Measurements from ENCODE around the gene FOXL1. TPM values are rescaled to one million over a fixed set of nuclear protein-coding genes. Genes with fewer than 3 reads are reported as not detected.

The FOXL1 gene
- total RNA-seq, 1 experiment from 2014 or later = 1.5 TPM

GRCh38 chr16:86566966-86567700, 11.2 kb upstream of the FOXL1 start:
- in situ Hi-C loops (cut with HindIII; ENCODE audit: low sequenced_read_pairs) = no loop called here
- DNase-seq (ENCODE audit: low spot score) = no peak

DNA sequence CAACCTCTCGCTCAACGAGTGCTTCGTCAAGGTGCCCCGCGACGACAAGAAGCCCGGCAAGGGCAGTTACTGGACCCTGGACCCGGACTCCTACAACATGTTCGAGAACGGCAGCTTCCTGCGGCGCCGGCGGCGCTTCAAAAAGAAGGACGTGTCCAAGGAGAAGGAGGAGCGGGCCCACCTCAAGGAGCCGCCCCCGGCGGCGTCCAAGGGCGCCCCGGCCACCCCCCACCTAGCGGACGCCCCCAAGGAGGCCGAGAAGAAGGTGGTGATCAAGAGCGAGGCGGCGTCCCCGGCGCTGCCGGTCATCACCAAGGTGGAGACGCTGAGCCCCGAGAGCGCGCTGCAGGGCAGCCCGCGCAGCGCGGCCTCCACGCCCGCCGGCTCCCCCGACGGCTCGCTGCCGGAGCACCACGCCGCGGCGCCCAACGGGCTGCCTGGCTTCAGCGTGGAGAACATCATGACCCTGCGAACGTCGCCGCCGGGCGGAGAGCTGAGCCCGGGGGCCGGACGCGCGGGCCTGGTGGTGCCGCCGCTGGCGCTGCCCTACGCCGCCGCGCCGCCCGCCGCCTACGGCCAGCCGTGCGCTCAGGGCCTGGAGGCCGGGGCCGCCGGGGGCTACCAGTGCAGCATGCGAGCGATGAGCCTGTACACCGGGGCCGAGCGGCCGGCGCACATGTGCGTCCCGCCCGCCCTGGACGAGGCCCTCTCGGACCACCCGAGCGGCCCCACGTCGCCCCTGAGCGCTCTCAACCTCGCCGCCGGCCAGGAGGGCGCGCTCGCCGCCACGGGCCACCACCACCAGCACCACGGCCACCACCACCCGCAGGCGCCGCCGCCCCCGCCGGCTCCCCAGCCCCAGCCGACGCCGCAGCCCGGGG, 10.4 kb upstream of the FOXL1 start:
- in situ Hi-C loops (cut with HindIII; ENCODE audit: low sequenced_read_pairs) = no loop called here
- no peak for DNase-seq (ENCODE audit: low spot score)

DNA sequence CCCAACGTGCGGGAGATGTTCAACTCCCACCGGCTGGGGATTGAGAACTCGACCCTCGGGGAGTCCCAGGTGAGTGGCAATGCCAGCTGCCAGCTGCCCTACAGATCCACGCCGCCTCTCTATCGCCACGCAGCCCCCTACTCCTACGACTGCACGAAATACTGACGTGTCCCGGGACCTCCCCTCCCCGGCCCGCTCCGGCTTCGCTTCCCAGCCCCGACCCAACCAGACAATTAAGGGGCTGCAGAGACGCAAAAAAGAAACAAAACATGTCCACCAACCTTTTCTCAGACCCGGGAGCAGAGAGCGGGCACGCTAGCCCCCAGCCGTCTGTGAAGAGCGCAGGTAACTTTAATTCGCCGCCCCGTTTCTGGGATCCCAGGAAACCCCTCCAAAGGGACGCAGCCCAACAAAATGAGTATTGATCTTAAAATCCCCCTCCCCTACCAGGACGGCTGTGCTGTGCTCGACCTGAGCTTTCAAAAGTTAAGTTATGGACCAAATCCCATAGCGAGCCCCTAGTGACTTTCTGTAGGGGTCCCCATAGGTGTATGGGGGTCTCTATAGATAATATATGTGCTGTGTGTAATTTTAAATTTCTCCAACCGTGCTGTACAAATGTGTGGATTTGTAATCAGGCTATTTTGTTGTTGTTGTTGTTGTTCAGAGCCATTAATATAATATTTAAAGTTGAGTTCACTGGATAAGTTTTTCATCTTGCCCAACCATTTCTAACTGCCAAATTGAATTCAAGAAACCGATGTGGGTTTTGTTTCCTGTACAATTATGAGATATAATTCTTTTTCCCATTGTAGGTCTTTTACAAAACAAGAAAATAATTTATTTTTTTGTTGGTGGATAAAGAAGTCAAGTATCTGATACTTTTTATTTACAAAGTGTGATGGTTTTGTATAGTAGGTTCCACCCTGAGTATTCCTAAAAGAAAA, 9.4 kb upstream of the FOXL1 start:
- in situ Hi-C loops (cut with HindIII; ENCODE audit: low sequenced_read_pairs) = no loop called here

GRCh38 chr16:86569701-86570447, 8.5 kb upstream of the FOXL1 start:
- DNase-seq (ENCODE audit: low spot score) = no peak
- in situ Hi-C loops (cut with HindIII; ENCODE audit: low sequenced_read_pairs) = no loop called here

More for the DNA sequence above, 9.4 kb upstream of the FOXL1 start:
- no peak for DNase-seq (ENCODE audit: low spot score)

DNA sequence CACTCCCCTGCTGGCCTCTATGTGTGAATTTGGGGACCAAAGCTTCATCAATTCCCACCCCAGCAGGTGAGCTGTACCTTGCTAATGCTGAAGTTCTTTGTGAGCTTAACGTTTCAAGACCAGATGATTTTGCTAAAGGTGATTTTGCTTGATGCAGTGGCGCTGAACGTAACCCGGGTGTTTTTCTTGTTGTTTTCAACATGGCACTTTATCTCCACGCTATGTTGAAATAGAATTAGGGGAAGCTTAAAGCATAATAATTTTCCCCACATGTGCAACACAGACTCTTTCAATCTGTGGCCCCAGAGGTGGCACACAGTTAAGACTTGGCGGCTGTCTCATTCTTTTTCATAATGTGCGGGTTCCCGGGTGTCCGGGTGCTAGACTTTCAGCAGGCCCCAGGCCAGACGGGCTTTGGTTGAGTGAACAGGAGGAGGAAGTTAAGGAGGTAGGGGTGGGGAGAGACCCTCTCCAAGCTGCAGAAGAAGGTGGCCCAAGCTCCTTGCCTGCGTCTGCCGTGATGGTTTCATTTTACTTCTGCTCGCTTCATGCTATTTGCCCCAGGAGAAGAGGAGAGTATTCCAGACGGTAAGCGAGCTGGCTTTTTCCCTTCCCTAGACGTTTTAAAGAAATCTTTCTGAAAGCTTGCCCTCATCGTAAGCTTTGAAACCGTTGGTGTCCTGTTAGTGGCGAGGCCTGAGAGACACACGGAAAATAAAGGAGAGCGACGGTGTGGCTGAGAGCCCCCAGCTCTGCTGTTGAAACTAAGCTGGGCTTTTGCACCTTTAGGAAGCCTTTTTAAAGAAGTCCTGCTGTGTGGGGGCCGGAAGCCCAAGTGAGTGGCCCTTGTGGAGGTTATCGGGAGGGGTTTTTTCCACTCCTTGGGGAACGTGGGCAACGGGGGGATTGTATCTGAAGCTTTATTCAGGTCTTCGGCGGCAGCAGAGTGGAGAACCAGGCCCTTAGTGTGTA, 7.5 kb upstream of the FOXL1 start:
- in situ Hi-C loops (cut with HindIII; ENCODE audit: low sequenced_read_pairs) = no loop called here
- no peak for DNase-seq (ENCODE audit: low spot score)

- in situ Hi-C loops (cut with HindIII; ENCODE audit: low sequenced_read_pairs) = no loop called here
- DNase-seq (ENCODE audit: low spot score) = no peak
These were observed 6.8 kb upstream of the FOXL1 start for GRCh38 chr16:86571530-86571915.

- in situ Hi-C loops (cut with HindIII; ENCODE audit: low sequenced_read_pairs) = no loop called here
- DNase-seq (ENCODE audit: low spot score) = no peak
These were observed 6.3 kb upstream of the FOXL1 start for GRCh38 chr16:86572041-86572521.

DNA sequence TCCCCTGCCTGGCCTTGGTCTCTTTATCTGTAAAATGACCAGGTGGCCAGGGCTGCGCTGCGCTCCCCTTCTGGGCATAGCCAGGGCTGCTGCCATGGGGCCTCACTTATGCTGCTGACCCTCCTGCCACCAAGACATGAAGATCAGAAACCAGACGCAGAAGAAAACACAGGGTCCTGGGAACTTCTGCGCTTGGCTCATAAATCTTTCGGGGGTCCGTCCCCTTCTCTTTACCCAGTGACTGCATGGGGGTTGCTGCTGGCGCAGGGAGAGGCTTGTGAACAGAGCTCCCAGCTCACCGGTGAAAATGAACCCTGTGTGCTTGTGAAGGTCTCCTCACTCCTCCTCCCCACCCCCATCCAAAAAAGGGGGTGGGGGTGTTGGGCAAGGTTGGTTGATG, 5.7 kb upstream of the FOXL1 start:
- in situ Hi-C loops (cut with HindIII; ENCODE audit: low sequenced_read_pairs) = no loop called here
- no peak for DNase-seq (ENCODE audit: low spot score)

DNA sequence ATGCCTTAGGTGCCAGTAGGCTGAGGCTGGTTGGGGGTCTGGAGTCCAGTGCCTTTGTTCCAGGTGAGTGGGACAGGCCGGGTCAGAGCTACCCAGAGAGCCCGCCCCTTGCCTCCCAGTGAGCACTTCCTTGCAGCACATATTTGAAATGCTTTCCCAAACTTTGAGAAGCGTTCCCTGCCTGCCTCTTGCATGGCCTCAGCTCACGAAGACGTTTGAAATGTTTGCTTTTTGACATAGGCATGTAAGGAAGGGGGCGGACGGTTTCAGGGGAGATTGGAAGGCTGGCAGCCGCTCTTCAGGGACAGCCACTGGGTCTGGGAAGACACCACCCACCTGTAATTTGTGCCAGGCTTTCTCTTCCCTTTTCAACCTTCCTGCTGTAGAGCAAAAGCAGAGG, 5.1 kb upstream of the FOXL1 start:
- in situ Hi-C loops (cut with HindIII; ENCODE audit: low sequenced_read_pairs) = no loop called here
- DNase-seq (ENCODE audit: low spot score) = no peak

DNA sequence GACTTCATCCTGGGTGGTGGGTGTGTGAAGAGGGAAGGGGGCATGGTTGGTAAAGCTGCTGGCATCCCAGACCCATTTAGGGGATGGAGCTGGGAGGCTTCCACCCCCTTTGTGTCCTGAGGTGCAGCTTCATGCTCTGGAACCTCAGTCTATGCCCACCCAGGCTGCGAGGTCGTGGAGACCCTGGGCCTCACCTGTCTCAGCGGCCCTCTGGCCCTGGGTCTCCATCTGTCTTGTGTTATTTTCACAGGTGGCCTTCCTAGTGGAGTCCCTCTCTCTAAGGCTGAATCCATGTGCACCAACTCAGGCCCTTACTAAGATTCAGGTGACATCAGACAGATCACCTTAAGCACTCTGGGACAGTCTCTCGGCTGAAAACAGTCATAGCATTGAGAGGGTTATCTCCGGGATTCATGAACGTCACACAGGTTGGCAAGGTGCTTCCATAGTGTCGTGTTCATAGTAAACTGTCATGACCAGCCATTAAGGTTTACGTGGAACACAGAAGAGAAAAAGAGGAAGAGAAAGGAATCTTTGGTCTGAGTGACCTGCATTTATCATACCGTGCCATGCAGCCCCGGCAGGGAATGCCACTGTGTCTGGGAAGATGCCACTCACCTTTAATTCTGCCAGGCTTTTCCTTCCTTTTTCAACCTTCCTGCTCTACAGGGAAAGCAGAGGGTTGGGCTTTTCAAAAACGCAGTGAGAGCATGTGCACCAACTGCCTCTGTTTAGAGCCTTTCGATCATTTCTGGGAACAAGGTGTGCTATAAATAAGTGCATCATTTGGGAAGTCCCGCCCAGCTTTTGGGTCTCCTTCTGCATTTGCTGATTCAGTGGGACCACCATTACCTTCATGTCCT, 4.5 kb upstream of the FOXL1 start:
- in situ Hi-C loops (cut with HindIII; ENCODE audit: low sequenced_read_pairs) = no loop called here
- DNase-seq (ENCODE audit: low spot score) = no peak

DNA sequence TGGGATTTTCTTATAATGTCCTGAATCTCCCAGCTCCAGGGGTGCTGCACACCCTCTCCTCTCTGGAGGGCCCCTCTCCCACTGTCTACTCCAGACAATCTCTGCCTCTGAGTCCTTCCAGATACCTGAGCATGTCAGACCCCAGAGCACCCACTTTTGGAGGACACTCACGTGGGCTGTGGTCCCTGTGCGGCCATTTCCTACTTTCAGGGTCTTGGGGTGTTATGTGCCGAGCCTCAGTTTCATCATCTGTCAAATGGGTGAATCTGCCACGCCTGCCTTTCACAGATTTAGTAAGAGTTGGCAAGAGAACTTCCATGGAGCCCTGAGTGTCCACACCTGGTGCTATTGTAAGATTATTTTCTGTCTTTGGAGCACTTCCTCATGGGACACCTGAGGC, 3.7 kb upstream of the FOXL1 start:
- DNase-seq (ENCODE audit: low spot score) = no peak
- in situ Hi-C loops (cut with HindIII; ENCODE audit: low sequenced_read_pairs) = no loop called here

GRCh38 chr16:86575095-86575685, 3.2 kb upstream of the FOXL1 start:
- in situ Hi-C loops (cut with HindIII; ENCODE audit: low sequenced_read_pairs) = no loop called here
- DNase-seq (ENCODE audit: low spot score) = no peak

GRCh38 chr16:86575754-86576557, 2.4 kb upstream of the FOXL1 start:
- in situ Hi-C loops (cut with HindIII; ENCODE audit: low sequenced_read_pairs) = no loop called here
- DNase-seq (ENCODE audit: low spot score) = peak; percentile 45

- in situ Hi-C loops (cut with HindIII; ENCODE audit: low sequenced_read_pairs) = no loop called here
- DNase-seq (ENCODE audit: low spot score) = no peak
These were observed 1.6 kb upstream of the FOXL1 start for GRCh38 chr16:86576591-86577313.

Measured in G401 (cell line).